GM12891 (cell line): Measurements from ENCODE around the gene SIAH3.

Source experiments
- PAX5 ChIP-seq: IDR thresholded peaks from 2 replicates; pipeline ENCODE4 v1.6.1; 2011; ENCODE audit warnings: low read length, moderate library complexity, mild to moderate bottlenecking; ENCODE audit not compliant: insufficient read depth, severe bottlenecking
- POLR2A ChIP-seq: IDR thresholded peaks from 2 replicates; pipeline ENCODE4 v1.6.1; 2011; ENCODE audit warnings: low read depth, low read length, control low read depth
- POLR2AphosphoS5 ChIP-seq: IDR thresholded peaks from 2 replicates; pipeline ENCODE4 v1.6.1; 2011; ENCODE audit warnings: low read depth, low read length, control low read depth
- POU2F2 ChIP-seq: IDR thresholded peaks from 2 replicates; pipeline ENCODE4 v1.6.1; 2011; ENCODE audit warnings: low read depth, mild to moderate bottlenecking, control low read depth, low read length, moderate library complexity
- SPI1 ChIP-seq: IDR thresholded peaks from 2 replicates; pipeline ENCODE4 v1.6.1; 2011; ENCODE audit warnings: low read depth, low read length, control low read depth
- TAF1 ChIP-seq: IDR thresholded peaks from 2 replicates; pipeline ENCODE4 v1.6.1; 2011; ENCODE audit warnings: low read depth, low read length, control low read depth

- TF ChIP-seq POLR2A: no peak
- TF ChIP-seq POLR2AphosphoS5: no peak
- TF ChIP-seq TAF1: no peak
- no peak for TF ChIP-seq POU2F2
- TF ChIP-seq SPI1: no peak
- TF ChIP-seq PAX5: no peak
These were observed 86.1 kb downstream of the SIAH3 start for GRCh38 chr13:45765464-45765863.
